ENCODE results near the gene MSH3.
"Not testable (repeated sequence)": the region's sequence is repeated elsewhere in the genome, so short reads cannot be mapped to it uniquely, and the experiment has no call there.

The MSH3 gene

GRCh38 chr5:80759866-80760577 is 105.6 kb downstream of the MSH3 start:
- DNase-seq = no peak

- no peak for DNase-seq
Observed at GRCh38 chr5:80760680-80761079, 106.2 kb downstream of the MSH3 start.

GRCh38 chr5:80761176-80761575 is 106.7 kb downstream of the MSH3 start:
- no peak for DNase-seq

- no peak for DNase-seq
Observed at GRCh38 chr5:80761966-80762365, 107.5 kb downstream of the MSH3 start.

GRCh38 chr5:80762573-80762972 is 108.1 kb downstream of the MSH3 start:
- no peak for DNase-seq

GRCh38 chr5:80763211-80763610 is 108.8 kb downstream of the MSH3 start:
- no peak for DNase-seq

GRCh38 chr5:80763873-80764647 is 109.6 kb downstream of the MSH3 start:
- no peak for DNase-seq

- DNase-seq = no peak
Observed at GRCh38 chr5:80764786-80765185, 110.3 kb downstream of the MSH3 start.

GRCh38 chr5:80777347-80778287 is 123.2 kb downstream of the MSH3 start:
- DNase-seq = no peak

- no peak for DNase-seq
Observed at GRCh38 chr5:80780024-80780423, 125.6 kb downstream of the MSH3 start.

GRCh38 chr5:80780761-80781285 is 126.4 kb downstream of the MSH3 start:
- DNase-seq = no peak

- no peak for DNase-seq
Observed at GRCh38 chr5:80781356-80781755, 126.9 kb downstream of the MSH3 start.

- no peak for DNase-seq
Observed at GRCh38 chr5:80782626-80783025, 128.2 kb downstream of the MSH3 start.

- not testable (repeated sequence) for DNase-seq
Observed at GRCh38 chr5:80783751-80784150, 129.3 kb downstream of the MSH3 start.

- no peak for DNase-seq
Observed at GRCh38 chr5:80784451-80784850, 130.0 kb downstream of the MSH3 start.

- not testable (repeated sequence) for DNase-seq
Observed at GRCh38 chr5:80789319-80790016, 135.0 kb downstream of the MSH3 start.

GRCh38 chr5:80790698-80791097 is 136.2 kb downstream of the MSH3 start:
- DNase-seq = no peak

GRCh38 chr5:80793354-80793753 is 138.9 kb downstream of the MSH3 start:
- DNase-seq = no peak

GRCh38 chr5:80796846-80797245 is 142.4 kb downstream of the MSH3 start:
- no peak for DNase-seq

GRCh38 chr5:80797428-80798024 is 143.1 kb downstream of the MSH3 start:
- no peak for DNase-seq

GRCh38 chr5:80798166-80798565 is 143.7 kb downstream of the MSH3 start:
- no peak for DNase-seq

GRCh38 chr5:80798633-80799032 is 144.2 kb downstream of the MSH3 start:
- no peak for DNase-seq
